Measurements from ENCODE around the gene ETAA1.

GRCh38 chr2:67393237-67393636 is 3.9 kb upstream of the ETAA1 start:
- TF ChIP-seq, protein P1, sequence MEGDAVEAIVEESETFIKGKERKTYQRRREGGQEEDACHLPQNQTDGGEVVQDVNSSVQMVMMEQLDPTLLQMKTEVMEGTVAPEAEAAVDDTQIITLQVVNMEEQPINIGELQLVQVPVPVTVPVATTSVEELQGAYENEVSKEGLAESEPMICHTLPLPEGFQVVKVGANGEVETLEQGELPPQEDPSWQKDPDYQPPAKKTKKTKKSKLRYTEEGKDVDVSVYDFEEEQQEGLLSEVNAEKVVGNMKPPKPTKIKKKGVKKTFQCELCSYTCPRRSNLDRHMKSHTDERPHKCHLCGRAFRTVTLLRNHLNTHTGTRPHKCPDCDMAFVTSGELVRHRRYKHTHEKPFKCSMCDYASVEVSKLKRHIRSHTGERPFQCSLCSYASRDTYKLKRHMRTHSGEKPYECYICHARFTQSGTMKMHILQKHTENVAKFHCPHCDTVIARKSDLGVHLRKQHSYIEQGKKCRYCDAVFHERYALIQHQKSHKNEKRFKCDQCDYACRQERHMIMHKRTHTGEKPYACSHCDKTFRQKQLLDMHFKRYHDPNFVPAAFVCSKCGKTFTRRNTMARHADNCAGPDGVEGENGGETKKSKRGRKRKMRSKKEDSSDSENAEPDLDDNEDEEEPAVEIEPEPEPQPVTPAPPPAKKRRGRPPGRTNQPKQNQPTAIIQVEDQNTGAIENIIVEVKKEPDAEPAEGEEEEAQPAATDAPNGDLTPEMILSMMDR (IDR thresholded peaks at IDR 0.05): no peak
- TF ChIP-seq POLR2AphosphoS5 (IDR thresholded peaks at IDR 0.05): no peak
- TF ChIP-seq POLR2A (IDR thresholded peaks at IDR 0.05): no peak
- TF ChIP-seq EP300 (IDR thresholded peaks at IDR 0.05): no peak

Data from stomach (tissue), 4 donors.